ENCODE results near the gene MICAL2.

DNA sequence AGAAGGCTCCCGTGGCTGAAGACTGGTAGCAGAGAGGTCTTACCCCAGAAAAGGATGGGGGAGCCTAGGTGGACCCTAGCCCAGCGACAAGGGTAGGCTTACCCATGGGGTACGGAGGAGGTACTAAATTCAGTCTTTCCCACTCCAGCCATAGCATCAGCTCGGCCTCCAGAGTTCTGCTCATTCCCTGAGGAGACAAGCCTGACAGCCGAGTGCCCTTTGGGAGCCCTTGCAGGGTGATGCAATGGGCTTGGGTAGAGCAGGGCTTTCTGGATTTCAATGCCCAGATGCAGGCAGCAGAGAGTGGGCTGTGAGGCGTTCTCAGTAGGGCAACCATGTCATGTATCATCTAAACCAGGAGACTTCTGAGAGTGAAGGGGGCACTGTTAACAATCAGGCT lies 124.7 kb downstream of the MICAL2 start:
- TF ChIP-seq POLR2A (IDR thresholded peaks at IDR 0.05) (no peak), POLR2AphosphoS5 (IDR thresholded peaks at IDR 0.05) (no peak)
- TF ChIP-seq, protein P1, sequence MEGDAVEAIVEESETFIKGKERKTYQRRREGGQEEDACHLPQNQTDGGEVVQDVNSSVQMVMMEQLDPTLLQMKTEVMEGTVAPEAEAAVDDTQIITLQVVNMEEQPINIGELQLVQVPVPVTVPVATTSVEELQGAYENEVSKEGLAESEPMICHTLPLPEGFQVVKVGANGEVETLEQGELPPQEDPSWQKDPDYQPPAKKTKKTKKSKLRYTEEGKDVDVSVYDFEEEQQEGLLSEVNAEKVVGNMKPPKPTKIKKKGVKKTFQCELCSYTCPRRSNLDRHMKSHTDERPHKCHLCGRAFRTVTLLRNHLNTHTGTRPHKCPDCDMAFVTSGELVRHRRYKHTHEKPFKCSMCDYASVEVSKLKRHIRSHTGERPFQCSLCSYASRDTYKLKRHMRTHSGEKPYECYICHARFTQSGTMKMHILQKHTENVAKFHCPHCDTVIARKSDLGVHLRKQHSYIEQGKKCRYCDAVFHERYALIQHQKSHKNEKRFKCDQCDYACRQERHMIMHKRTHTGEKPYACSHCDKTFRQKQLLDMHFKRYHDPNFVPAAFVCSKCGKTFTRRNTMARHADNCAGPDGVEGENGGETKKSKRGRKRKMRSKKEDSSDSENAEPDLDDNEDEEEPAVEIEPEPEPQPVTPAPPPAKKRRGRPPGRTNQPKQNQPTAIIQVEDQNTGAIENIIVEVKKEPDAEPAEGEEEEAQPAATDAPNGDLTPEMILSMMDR (IDR thresholded peaks at IDR 0.05): no peak
